Activated CD8-positive, alpha-beta memory T cell treated with anti-CD3 and anti-CD28 coated beads for 36 hours (primary cell): ENCODE measurements around the gene ZNF641. TPM values are rescaled to one million over a fixed set of nuclear protein-coding genes. Genes with fewer than 3 reads are reported as not detected.

Source experiments
- CTCF ChIA-PET: fragments of 350-600 bp; sonication (Branson Sonifier 250); formaldehyde crosslinking; loops from one replicate; lab custom pipeline; 2021; ENCODE audit warnings: antibody characterized with exemption; lab: Charles Lee
- POLR2A ChIA-PET: fragments of 350-600 bp; sonication (Branson Sonifier 250); formaldehyde crosslinking; loops from one replicate; lab custom pipeline; 2021; ENCODE audit warnings: antibody characterized with exemption; lab: Charles Lee
- total RNA-seq, 2 experiments: library from RNA; stranded (reverse); gene quantifications; one replicate each; pipeline ENCODE4 v1.2.3, GENCODE V29; 2021

The ZNF641 gene
- 10 to 100 TPM in 1 of 2 experiments, 1 to 10 TPM in 1; 7.3 to 10.1 TPM for total RNA-seq

DNA sequence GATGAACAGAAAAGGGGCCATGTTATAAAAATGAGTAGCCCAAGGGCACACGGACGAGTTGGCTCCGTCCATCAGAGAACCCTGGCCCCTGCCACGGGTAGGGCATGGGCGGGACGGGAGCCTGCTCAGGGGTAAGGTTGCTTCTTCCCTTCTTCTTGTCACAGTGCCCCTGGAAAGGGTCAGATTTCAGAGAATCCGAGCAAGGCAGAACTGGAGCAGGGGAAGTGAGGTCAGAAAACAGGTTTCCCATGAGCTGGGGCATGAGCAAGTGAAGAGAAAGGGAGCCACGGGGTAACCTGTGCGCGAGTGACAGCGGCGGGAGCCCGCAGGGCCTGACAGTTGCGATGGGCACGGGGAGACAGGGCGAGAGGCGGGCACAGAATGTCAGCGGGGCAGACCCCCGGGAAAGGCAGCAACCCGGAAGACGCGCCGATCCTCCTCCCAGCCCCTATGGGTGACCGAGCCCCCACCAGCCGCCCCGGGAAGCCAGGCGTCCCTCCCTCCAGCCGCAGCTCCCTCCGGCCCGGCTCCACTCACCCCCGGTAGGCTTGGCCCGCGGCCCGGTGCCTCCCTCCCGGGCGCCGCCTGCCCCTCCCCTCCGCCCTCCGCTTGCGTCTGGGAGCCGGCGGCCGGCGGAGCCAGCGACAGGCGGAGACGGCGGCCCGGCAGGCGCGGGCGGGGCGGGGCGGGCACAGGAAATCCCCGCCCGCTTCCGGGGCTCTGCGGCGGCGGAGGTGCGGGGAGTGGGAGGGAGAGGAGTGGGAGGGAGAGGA, at the start of gene ZNF641:
TSS of gene ZNF641 (minus strand) at position 671 of the 773 bp plus-strand sequence. CDS start 2,829 bp downstream, outside the sequence.
- ChIA-PET CTCF (interaction anchor here (0.5 kb wide), 1 partner anchor 916 kb away, joined by 3 read pairs; no protein-coding TSS in a partner anchor), POLR2A (no interaction called here)

DNA sequence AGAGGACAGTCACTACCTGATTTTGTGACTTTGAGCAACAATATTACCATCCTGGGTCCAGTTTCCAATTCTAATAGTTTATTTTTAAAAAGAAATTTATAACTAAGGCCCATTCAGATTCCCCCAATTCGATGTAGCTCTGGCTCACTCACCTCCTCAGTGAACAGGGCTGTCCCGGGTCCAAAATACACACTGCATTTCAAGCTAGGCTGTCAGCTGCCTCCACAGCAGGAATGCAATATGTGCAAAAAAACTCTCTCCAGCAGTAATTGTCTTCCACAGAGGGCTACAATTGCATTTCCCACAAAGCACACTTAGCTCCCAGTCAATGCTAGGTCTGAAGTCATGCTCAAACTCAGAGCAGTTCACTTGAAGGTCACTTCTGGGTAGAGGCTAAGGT, 39.3 kb upstream of the ZNF641 start:
- ChIA-PET POLR2A (no interaction called here), CTCF (no interaction called here)

DNA sequence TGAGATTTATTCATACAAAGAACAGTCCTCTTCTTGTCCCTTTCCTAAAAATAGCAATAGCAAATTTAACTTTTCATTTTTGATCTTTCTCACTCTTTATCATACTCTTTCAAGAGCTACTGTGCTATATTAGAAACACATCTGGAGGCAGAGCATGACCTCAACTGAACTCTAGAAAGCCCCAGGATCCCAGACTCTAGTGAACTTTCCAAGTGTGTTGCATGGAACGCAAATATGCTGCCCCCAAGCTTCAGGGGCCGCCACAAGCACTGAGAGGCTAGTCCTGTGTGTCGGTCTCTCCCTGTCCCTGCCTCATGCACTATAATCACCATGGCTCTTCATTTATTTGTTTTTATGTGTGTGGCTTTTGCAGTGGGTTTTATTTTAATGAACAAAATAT, 38.7 kb upstream of the ZNF641 start:
- POLR2A ChIA-PET = no interaction called here
- CTCF ChIA-PET = no interaction called here

DNA sequence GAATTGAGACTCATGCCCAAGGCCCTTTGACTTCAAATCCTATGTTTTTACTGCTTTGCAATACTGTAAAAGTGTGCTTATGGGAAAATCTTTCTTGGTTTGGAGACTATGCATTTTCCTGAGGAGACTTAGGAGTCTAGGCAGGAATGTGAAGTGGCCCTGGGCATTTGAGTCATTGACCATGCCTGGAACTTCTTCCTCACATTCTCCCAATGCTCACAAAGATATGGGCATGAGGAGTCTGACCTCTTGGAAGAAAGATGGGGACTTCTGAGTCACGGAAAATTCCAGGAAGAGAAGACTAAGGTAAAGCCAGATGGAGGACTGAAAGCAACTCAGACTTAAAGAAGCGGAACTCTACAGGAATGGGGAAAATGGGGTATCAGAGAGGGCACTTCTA, 38.2 kb upstream of the ZNF641 start:
- ChIA-PET CTCF (no interaction called here), POLR2A (no interaction called here)

DNA sequence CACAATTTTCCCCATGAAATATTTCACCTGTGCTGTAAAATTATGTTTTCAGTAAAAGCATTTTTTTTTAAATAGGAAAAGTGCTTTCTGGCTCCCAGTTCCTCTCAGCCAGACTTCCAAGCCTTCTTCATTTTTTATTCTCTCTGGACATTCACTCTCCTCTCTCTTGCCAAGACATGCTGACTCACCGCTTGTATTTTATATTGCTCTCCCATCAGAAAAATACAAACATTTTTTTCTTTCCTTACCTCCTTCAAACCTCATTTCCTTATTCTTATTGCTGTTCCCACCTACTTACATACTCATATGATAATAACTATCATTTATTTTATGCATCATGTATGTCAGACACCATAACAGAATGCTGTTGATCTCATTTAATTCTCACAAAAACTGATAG, 37.7 kb upstream of the ZNF641 start:
- POLR2A ChIA-PET = no interaction called here
- CTCF ChIA-PET = no interaction called here

DNA sequence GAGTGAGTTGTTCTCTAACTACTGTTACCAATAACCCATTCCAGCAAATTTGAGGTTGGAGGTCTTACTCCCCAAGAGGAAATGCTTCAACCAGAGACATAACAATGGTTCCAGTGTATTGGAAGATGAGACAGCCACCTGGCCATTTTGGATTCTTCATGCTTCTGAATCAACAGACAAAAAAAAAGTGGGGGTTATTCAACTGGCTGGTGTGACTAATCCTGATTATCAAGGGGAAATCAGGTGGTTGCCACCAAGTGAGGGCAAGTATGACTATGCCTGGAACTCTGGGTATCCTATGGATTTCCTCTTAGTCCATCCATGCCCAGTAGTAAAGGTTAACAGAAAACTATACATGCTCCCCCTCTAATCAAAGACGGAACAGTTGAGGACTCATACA, 29.9 kb upstream of the ZNF641 start:
- CTCF ChIA-PET = no interaction called here
- POLR2A ChIA-PET = no interaction called here

DNA sequence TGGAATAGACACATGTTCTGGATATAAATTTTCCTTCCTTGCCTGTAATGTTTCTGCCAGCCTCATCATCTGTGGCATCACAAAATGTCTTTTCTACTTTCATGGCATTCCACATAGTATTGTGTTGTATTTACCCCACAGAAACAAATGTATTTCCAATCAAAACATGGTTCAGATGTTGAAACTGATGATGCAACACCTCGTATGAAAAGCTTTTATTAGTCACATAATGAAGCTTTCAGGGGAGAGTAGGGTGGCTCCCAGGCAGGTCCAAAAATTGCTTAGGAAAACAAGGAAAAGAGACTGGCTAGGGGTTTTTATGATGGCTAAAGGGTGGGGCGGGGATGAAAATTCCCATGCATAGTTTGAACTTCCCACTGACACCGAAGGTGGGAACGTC, 29.1 kb upstream of the ZNF641 start:
- ChIA-PET CTCF (no interaction called here), POLR2A (no interaction called here)

DNA sequence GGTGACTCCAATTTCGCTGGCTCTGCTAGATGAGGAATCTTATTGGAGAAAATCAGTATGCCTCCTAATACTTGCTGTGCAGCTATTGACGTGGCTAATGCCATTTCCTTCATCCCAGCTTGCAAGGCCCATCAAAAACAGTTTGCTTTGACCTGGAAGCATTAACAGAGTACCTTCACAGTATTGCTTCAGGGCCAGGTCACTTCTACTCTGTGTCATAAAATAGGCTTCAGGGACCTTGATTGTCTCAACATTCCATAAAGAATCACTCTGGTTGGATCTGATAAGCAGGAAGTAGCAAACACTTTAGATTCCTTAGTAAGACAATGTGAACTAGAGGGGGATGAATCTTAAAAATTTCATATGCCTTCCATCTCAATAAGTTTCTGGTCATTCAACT, 26.9 kb upstream of the ZNF641 start:
- POLR2A ChIA-PET = no interaction called here
- CTCF ChIA-PET = no interaction called here

DNA sequence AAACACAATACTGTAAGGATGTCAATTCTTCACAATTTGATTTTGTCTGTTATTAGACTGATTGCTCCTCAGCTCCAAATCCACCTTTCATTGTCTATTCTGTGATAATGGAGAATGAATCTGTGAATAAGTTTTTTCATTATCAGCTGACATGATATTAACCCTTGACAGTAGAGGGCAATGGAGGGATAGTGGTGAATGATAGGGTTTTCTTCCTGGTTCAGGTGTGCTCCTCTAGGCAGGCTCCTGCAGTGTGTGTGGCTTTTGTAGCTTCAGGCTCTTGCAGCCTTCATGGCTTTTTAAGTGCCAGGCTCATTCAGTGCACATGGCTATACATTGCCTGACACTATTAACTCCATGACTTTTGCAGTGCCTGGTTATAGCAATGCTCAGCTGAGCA, 23.4 kb upstream of the ZNF641 start:
- ChIA-PET CTCF (no interaction called here), POLR2A (no interaction called here)

DNA sequence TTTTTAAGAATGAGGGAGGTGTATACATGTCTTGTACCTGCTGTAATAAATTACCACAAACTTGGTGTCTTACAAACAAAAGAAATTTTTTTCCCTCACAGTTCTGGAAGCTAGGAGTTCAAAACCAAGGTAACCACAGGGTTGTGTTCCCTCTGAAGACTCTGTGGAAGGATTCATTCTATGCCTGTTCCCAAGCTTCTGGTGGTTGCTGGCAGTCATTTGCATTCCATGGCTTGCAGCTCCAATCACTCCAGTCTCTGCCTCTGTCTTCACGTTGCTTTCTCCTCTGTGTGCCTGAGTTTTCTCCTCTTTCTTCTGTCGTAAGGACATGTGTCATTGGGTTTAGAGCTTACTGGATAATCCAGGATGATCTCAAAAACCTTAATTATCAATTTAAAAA, 15.4 kb upstream of the ZNF641 start:
- POLR2A ChIA-PET = no interaction called here
- CTCF ChIA-PET = no interaction called here

DNA sequence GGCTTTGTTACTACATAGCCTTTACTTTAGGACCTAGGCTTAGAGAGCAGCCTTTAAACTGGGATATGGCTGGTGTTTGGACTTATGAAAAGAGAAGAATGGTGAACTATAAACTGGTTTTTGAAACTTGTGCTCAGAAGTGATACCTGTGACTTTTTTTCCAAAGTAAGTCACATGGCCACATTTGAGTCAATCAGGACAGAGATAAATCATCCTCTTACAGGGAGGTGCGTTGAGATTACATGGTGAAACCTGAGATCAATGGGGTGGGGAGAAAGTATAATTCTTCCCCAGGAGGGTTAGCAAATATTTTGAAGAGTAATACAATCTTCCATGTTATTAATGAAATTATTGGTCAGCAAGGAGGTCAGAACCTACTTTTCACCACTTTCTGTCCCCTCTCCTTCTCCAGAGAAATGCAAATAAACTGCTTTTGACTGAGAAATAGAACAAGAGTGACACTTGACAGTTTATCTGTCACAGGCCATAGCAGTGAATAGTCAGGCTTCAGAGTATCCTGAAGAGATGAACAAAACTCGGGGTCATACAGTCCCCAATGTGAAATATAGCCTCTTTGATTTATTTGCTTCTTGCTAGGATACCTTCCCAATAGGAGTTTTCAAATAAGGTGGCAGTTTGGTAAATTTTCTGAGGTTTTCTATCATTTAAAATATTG, 11.1 kb upstream of the ZNF641 start:
- POLR2A ChIA-PET = no interaction called here
- CTCF ChIA-PET = no interaction called here

DNA sequence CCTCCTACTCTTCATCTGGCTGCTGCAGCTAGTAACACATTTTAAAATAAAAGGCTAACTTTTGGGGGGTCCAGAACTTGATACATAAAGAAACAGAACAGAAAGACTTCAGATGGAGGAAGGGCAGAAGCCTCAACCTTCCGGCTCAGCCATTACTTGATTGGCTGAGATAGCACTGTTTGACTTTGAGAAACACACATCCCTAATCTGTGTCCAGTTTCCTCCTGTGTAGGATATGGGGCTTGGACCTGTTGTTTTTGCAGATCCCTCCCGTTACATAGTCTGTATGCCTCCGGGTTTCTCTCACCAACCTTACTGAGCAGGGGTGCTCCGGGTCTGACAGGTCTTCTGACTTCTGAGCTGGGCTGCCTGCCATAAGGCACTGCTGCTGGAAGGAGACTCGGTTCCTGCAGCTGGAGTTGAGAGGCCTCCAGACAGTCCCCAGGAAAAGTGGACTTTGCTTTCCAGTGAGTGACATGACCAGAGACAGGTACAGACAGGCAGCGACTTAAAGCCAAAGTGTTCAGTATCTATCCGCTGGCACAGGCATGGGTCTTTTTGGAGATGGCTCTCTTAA, 8.3 kb upstream of the ZNF641 start:
- POLR2A ChIA-PET = no interaction called here

DNA sequence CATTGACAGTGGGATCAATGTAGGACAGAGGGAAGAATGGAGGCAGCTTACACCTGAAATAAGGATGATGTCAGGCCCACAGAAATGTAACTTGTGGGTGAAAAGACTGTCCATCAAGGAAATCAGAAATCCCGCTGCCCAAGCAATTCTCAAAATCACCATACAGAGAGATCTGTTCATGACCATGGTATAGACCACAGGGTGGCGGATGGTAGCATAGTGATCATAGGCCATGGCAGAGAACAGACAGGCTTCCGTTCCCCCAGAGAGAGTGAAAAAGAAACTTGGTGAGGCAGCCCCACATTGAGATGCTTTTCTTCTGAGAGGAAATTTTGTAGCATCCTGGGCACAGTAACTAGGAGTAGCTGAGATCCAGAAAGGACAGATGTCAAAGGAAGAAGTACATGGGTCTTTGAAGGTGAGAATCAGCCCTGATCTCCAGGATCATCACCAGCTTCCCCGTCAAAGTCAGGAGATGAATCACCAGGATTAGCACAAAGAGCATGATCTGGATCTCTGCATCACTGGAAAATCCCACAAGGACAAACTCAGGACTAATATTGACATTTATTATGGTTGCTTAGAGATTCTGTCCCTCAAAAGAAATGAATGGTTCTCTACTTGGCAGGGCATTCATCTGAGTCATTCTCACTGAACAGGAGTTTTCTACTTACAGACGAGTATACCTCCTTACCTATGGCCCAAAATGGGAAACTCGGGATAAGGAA, 5.5 kb upstream of the ZNF641 start:
- ChIA-PET CTCF (no interaction called here), POLR2A (no interaction called here)

More for the DNA sequence above, 8.3 kb upstream of the ZNF641 start:
- CTCF ChIA-PET = no interaction called here

DNA sequence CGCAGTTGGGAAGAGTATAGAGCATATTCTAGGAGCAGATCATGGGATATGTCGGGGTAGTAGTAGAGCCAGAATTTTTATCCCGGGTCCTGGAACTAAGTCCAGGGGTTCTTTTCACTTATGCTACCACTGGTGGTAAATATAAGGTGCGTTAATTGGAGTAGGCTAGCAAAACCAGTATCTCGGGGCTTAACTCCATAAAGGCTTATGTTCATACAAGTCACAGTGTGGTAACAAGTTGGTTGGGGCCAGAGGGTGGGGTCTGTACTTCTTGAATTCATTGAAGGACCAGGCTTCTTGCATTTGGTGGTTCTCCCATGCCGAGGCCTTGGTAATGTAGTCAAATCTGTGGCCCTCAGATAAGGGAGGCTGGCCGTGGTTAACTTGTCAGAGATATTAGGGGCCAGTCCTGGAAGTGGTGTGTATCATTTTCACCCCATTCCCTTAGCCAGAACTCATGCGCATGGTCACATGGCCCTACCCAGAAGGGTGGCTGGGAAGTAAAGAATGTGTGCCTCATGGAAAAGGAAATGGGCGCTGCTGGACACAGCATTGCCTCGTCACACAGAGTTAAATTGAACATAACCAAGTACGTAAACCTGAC, 1.5 kb upstream of the ZNF641 start:
- CTCF ChIA-PET = no interaction called here

DNA sequence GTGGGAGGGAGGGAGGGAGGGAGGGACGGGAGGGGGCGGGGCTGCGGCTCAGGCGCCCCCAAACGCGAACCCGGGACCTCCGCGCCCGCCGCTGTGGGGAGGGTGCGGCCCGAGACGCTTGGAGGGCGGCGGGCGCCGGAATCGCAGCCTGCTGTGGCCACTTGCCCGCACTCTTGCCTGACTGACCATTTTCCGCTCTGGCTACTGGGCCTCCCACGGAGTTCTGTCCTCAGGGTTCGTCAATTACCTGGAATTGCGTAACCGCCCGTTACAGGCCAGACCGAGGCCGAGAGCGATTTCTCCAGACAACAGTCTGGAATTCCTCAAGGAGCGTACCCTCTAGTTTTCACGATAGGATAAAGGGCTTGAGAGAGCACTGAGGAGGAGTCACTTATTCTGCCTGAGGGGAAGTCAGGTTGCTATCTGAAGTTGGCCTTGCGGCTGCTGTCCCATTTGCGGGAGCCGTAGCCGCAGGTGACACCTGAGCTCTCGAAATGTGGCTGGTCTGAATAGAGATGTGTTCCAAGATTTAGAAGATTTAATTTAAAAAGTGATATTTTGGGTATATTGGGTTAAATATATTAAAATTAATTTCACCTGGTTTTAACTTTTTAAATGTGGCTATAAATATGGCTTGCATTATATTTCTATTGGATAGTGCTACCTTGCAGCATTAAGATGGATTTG, 446 bp upstream of the ZNF641 start:
- ChIA-PET POLR2A (no interaction called here), CTCF (no interaction called here)

More for the DNA sequence above, 1.5 kb upstream of the ZNF641 start:
- POLR2A ChIA-PET = interaction anchor here (0.7 kb wide), 1 partner anchor 37 kb away, joined by 6 read pairs; no protein-coding TSS in a partner anchor

DNA sequence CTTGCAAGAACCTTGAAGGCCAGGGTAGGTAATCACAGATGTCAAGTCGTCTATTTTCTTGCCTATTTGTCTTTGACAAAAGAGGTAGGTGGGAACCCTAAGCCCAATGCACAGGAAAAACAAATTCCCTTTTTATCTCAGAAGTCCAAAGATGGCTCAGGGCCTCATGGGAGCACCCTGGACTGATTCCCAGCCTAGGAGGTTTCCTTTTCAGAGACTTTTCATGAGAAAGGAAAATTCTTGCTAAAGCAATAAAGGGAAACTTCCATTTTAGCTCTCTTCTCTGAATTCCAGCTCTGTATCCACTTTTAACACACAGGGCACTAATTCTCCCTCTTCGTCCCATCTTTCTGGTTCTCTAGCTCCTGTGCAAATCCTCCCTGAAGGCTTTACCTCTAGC, 1.2 kb downstream of the ZNF641 start:
- ChIA-PET CTCF (no interaction called here), POLR2A (no interaction called here)

DNA sequence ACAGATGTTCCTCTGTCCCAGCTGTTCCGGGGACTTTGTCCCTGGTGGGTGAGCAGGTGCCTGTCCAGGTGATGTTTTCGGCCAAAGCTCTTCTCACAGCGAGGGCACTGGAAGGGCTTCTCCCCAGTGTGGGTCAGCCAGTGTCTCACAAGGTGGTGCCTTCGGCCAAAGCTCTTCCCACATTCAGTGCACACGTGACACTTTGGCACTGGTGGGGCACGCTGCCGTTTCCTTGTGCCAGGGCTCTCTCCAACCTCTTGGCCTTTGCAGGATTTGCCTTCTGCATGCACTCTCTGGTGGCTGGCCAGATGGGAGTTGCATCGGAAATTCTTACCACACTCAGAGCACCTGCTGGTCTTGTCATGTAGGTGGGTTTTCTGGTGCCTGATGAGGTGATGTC, 7.7 kb downstream of the ZNF641 start:
- ChIA-PET POLR2A (no interaction called here), CTCF (interaction anchor here (0.6 kb wide), 1 partner anchor 121 kb away, joined by 4 read pairs; no protein-coding TSS in a partner anchor)

DNA sequence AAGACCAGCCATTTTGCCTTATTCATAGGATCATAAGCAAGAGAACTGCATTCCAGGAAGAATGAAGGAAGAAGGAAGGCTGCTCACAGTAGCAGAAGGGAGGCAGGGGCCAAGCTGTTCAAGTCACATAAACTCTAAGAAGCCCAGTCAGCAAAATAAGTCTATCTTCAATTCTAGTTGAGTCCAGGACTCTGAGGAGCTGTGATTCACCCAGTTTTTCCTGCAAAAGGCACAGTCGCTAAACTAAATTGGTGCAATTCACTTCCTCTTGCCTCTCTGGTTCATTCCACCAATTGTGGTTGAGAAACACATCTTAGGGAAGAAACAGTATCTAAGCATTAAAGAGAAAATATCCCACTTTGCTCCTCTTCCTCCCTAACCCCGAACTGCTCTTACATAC, 9.8 kb downstream of the ZNF641 start:
- ChIA-PET POLR2A (no interaction called here), CTCF (no interaction called here)
